Measurements from ENCODE around the gene RPS27A.
"Not testable (repeated sequence)": the region's sequence is repeated elsewhere in the genome, so short reads cannot be mapped to it uniquely, and the experiment has no call there.

DNA sequence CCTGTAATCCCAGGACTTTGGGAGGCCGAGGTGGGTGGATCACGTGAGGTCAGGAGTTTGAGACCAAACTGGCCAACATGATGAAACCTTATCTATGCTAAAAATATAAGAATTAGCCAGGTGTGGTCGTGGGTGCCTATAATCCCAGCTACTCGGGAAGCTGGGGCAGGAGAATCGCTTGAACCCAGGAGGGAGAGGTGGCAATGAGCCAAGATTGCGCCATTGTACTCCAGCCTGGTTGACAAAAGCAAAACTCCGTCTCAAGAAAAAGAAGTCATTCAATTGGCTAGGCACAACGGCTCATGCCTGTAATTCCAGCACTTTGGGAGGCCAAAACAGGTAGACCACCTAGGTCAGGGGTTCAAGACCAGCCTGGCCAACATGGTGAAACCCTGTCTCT lies 9.1 kb downstream of the RPS27A start:
- not testable (repeated sequence) for TF ChIP-seq EZH2 (IDR thresholded peaks at IDR 0.05; ENCODE audit: borderline replicate concordance, insufficient read depth, low read depth, low read length, poor library complexity, severe bottlenecking)
- TF ChIP-seq, protein P1, sequence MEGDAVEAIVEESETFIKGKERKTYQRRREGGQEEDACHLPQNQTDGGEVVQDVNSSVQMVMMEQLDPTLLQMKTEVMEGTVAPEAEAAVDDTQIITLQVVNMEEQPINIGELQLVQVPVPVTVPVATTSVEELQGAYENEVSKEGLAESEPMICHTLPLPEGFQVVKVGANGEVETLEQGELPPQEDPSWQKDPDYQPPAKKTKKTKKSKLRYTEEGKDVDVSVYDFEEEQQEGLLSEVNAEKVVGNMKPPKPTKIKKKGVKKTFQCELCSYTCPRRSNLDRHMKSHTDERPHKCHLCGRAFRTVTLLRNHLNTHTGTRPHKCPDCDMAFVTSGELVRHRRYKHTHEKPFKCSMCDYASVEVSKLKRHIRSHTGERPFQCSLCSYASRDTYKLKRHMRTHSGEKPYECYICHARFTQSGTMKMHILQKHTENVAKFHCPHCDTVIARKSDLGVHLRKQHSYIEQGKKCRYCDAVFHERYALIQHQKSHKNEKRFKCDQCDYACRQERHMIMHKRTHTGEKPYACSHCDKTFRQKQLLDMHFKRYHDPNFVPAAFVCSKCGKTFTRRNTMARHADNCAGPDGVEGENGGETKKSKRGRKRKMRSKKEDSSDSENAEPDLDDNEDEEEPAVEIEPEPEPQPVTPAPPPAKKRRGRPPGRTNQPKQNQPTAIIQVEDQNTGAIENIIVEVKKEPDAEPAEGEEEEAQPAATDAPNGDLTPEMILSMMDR (IDR thresholded peaks at IDR 0.05) = not testable (repeated sequence)
